GM19372 (cell line): ENCODE results near the gene CACNA1B.

Experiments
- ATAC-seq: cut with Tn5 transposase; IDR thresholded peaks from one replicate; pipeline ENCODE4 v1.9.1; 2021; ENCODE audit warnings: mild to moderate bottlenecking, low read depth, moderate library complexity; ENCODE audit not compliant: unreplicated experiment

Gene CACNA1B

DNA sequence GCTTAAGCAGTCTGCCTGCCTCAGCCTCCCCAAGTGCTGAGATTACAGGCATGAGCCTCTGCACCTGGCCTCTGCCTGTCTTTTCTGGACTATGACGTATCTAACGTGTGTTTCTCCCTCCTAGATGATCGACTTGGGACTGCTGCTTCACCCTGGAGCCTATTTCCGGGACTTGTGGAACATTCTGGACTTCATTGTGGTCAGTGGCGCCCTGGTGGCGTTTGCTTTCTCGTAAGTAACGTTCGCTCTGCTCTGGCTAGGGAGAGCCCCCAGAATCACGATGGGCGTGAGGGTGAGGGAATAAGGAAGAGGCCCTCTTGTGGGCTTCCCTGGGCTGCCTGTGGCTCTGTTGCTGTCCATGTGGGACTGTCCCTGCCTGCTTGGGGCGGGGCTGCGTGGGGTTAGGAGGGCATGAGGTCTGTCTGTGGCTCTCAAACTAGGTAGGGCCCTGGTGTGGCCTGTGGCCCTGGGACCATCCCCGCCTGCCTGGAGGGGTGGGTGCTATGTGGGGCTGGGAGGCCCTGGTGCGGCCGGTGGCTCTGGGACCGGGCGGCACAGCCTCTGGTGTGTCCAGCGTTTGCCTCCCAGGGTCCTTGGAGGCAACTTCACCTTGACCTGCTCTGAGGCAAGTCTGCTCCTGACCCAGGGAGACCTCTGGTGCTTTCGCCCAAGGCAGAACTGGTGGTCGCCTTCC, 171.7 kb downstream of the CACNA1B start:
- ATAC-seq, result no peak

DNA sequence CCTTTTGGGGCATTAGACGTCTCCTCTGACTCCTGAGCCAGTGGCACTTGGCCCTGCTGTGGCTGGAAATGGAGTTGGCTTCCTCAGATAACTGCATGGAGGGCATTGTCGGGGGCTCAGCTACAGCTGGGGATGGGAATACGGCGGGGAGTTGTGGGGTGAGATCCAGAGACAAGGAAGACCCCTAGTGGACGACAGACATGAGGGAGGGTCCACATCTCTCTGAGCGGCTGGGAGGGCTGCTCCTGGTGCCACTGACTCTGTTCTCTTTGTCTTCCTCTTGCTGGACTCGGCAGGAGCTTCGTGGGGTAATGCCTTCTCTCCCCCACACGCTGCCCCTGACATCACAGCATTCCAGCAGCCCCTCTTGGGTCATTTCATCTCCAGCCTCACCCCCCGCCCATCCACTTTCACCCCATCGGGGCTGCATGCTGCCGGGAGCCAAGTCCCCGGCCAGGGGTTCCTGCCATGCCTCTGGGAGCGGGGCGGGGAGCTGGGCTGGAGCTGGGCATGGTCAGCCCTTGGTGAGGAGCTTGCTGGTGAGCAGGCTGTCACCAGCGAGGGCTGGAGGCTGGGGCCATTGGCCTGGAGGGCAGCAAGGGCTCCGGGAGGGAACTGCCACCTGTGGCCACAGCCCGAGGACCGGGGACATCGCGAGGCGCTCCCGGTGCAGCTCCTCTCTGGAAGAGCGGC, 172.3 kb downstream of the CACNA1B start:
- no peak for ATAC-seq

- ATAC-seq, result no peak
Measured at GRCh38 chr9:138050472-138051330, 173.1 kb downstream of the CACNA1B start.

- ATAC-seq, result no peak
Measured at GRCh38 chr9:138051586-138052321, 174.2 kb downstream of the CACNA1B start.

- no peak for ATAC-seq
Measured at GRCh38 chr9:138052322-138052615, 174.7 kb downstream of the CACNA1B start.

DNA sequence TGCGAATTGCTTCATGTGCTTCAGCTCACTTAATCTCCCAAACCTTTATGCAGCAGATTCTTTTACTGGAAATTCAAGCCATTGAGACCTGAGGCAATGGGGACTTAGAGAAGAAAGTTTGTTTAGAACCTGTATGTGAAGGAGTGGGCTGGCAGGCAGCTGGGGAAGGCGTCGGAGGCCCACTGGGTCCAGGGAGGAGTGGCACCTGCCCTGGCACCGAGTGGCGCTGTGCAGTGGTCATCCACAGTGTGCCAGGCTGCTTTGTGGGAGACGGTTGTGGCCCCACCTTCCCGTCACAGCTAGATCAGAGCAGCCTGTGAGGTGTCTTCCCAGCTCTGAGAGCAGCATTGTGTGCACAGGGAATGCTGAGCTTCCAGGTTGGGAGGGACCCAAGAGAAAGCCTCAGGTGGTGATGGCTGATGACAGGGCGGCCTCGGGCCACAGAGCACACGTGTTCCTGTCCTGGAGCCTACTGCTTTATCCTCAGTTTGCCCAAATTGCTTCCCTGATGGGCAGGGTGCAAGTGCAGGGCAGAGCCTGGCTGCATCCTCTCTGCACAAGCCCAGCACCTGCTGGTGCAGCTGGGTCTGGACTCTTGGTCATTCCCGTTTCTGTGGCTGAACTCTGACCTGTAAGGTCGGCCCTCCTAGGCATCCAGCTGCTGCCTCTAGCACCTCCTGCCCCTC, 175.2 kb downstream of the CACNA1B start:
- ATAC-seq, result no peak

DNA sequence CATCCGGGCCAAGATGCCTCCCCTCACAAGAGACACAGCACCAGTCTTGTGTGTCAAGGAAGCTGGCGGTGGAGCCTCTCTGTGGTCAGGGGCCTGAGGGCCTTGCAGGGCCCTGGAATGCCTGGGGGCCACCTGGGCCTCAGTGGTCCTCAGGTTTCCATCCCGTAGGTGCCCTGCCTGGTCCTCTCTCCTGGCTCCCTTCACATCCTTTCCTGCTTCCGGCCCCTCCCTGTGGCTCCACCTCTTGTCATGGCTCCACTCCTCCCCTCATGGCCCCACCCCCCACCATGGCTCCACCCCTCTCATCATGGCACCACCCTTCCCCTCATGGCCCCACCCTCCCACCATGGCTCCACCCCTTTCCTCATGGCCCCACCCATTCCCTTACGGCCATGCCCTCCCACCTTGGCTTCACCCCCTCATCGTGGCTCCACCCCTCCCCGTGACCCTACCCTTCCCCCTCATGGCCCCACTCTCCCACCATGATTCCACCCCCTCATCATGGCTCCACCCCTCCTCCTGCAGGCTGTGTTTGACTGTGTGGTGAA, 175.8 kb downstream of the CACNA1B start:
- no peak for ATAC-seq

DNA sequence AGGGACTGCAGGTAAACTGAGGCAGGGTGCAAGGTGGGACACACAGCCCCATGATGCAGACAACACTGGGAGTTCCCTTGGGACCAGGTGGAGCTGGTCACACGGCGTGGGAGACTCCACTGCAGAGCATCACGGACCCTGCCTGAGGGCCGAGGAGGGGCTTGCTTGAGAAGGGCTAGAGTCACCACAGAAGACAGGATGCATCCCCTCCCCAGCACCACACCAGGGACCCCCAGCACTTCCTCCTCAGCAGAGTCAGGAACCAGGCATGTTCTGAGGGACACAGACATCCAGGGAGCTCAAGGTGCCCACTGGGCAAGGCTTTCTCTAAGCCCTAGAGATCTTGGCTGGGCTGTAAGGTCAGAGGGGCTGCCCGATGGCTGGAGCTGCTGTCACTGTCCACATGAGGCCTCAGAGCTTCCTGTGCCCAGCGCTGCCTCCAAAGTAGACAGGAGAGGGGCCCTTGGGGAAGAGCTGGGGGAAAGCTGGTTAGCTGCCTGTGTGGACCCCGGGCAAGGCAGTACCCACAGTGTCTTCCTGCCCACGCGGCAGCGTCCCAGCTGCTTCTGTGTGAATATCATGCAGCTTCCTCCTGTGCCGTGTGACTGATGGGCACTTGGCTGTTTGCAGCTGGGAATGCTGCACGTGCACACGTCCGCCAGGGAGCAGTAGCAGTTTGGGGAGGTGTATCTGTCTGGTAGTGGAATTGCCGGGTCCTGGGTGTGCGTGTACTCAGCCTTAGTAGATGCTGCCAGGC, 176.6 kb downstream of the CACNA1B start:
- ATAC-seq, result no peak

GRCh38 chr9:138057726-138058125, 180.1 kb downstream of the CACNA1B start:
- ATAC-seq, result no peak

DNA sequence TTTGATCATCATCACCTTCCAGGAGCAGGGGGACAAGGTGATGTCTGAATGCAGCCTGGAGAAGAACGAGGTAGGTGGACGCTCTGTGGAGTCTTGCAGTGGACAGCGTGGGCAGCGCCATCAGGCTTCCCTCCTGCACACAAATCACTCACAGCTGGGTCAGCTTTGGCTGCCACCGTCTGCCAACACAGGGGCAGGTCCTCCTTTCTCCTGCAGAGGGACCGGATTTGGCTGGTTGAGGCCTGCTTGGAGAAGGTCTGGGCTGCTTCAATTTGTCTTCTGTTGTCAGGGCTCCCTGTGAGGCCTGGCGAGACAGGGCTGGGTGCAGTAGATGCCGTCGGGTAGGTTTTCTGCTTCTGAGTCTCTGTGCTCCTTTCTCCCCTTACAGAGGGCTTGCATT, 180.6 kb downstream of the CACNA1B start:
- ATAC-seq, result no peak

DNA sequence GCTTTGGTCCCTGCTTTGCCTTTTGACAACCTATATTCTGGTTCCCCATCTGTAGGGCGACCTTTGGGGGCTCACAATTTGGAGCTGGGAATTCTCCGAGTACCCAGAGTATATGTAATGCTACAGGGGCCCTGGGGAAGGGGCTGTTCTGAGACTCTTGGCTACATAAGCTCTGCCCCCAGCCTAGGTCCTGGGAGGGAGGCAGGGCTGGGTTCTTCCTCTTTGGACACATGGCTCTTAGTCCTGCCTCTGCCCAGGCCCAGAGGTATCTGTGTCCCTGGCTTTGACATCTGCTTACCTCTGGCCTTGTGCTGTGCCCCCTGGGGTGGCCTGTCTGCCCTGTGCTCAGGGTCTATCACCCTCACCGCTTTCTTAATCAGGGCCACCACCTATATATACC, 181.6 kb downstream of the CACNA1B start:
- no peak for ATAC-seq

GRCh38 chr9:138060365-138060764, 182.8 kb downstream of the CACNA1B start:
- ATAC-seq, result no peak

DNA sequence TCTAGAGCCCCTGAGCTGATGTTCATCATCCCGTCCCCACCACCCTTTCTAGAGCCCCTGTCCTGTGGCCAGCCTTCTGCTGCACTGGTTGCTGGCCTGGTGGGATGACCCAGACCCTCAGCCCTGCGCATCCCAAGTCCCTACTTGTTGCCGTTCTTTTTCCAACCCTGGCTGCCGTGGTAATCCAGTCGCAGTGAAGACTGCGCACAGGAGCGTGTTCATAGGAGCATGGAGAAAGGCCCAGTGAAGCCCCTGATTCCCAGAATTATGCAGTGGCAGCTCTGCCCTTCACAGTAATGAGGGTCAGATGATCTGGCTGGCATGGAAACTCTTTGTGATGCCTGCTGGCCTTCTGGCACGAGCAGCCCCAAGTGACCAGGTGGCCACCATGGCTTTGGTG, 183.3 kb downstream of the CACNA1B start:
- ATAC-seq, result no peak

DNA sequence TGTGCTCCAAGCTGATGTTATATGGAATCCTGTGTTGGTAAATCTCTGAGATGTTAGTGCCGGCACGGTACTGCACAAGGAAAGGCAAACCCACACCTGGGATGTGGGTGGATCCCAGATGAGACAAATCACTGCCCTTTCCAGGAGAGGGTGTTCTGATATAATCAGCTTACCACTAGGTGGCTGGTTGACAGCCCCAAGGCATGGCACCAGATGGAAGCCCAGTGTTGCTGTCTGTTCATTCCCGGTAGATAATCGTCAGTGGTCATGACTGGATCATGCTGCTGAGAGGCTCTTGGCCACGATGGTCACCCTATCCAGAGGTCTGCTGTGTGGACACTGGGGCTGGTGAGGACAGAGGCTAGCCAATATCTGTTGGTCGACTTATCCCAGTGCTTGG, 184.0 kb downstream of the CACNA1B start:
- ATAC-seq, result no peak

GRCh38 chr9:138062196-138062595, 184.6 kb downstream of the CACNA1B start:
- no peak for ATAC-seq

DNA sequence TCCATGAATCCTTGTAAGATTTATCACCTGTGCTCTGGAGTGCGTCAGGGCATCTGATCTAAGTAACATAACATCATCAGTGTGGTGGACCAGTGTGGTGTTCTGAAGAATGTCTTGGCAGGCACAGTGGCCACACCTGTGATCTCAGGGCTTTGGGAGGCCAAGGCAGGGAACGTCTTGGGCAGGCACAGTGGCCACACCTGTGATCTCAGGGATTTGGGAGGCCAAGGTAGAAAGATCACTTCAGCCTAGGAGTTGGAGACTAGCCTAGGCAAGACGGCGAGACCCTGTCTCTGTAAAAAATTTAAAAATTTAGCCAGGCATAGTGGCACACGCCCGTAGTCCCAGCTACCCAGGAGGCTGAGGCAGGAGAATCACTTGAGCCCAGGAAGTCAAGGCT, 185.5 kb downstream of the CACNA1B start:
- no peak for ATAC-seq

- no peak for ATAC-seq
Measured at GRCh38 chr9:138063785-138064184, 186.2 kb downstream of the CACNA1B start.

GRCh38 chr9:138064547-138064946, 187.0 kb downstream of the CACNA1B start:
- ATAC-seq, result no peak

DNA sequence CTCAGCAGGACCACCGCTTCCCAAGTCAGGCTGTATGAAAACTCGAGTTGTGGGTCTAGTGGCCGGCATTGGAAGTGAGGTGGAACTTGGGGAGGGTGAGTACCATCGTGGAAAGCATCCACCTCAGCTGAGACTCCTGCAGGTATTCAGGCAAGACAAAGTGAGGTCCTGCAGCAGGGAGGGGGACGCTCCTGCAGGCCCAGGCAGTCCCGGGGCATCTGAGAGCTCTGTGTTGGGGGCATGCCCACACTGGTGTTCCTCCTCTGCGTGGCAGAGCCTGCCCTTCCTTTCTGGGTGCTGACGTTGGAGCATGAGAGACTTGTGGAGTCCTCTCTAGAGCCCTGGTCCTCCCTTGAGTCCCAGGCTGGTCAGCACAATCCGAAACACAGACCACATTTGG, 187.7 kb downstream of the CACNA1B start:
- no peak for ATAC-seq
